NCI-H1105 treated with DMSO at 0.1 percent for 48 hours (cell line): ENCODE results near the gene TEX19.
A peak's percentile ranks its signal among the peaks of the same experiment; 100 is the strongest.
"Not testable (repeated sequence)": the region's sequence is repeated elsewhere in the genome, so short reads cannot be mapped to it uniquely, and the experiment has no call there.

Experiments
- DNase-seq: peaks from one replicate; lab custom pipeline; 2025; lab: John Stamatoyannopoulos, UW

TEX19 gene

GRCh38 chr17:82411396-82412053, 52.5 kb downstream of the TEX19 start:
- DNase-seq, result no peak

DNA sequence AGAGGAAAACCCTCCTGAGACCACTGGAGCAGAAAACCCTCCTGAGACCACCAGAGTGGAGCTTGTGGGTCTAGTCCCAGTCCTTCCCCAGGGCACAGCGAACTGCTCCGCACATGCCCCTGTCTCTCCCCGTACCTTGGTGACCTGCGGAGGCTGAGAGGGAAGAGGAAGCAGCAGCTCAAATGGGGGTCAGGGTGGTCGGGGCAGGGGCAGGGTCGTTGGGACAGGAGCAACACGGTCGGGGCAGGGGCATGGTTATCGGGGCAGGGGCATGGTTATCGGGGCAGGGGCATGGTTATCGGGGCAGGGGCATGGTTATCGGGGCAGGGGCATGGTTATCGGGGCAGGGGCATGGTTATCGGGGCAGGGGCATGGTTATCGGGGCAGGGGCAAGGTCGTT, 53.0 kb downstream of the TEX19 start:
- DNase-seq, result not testable (repeated sequence)

GRCh38 chr17:82412535-82413520, 53.8 kb downstream of the TEX19 start:
- DNase-seq, result peak; percentile 44
